NCI-H524 treated with DMSO at 0.1 percent for 48 hours (cell line): Measurements from ENCODE around the gene KISS1R.
"Not testable (repeated sequence)": the region's sequence is repeated elsewhere in the genome, so short reads cannot be mapped to it uniquely, and the experiment has no call there.

Source experiments
- DNase-seq: peaks from one replicate; lab custom pipeline; 2025; lab: John Stamatoyannopoulos, UW

The KISS1R gene

DNA sequence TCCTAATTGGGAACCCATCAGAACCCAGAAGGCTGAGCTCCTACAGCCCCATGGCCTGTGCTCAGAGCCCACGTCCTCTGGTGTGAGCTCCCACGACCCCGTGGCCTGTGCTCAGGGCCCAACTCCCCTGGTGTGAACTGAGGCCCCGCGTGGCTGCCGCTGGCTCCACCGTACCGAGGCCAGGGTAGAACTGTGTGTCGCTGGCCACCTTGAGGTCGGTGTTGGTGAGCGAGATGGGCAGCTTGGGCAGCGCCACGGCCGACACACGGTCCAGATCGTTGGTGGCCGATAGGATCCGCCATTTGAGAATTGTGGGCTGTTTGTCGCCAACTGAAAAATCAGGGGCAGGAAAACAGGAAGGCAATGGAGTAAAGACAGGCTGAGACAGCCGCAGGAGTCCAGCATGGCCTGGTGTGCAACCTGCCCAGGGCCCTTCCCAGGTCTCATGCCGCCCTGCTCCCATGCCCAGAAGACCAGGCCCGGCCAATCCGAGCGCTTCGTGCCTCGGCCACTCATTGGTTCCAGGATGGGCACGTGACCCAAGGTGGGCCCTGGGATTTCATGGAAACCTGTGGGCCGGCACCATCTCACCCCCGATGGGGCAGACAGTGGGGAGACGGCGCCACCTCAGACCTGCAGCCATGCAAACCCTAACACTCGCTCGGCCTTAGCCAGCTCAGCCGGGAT is 35.6 kb upstream of the KISS1R start:
- DNase-seq, result no peak

DNA sequence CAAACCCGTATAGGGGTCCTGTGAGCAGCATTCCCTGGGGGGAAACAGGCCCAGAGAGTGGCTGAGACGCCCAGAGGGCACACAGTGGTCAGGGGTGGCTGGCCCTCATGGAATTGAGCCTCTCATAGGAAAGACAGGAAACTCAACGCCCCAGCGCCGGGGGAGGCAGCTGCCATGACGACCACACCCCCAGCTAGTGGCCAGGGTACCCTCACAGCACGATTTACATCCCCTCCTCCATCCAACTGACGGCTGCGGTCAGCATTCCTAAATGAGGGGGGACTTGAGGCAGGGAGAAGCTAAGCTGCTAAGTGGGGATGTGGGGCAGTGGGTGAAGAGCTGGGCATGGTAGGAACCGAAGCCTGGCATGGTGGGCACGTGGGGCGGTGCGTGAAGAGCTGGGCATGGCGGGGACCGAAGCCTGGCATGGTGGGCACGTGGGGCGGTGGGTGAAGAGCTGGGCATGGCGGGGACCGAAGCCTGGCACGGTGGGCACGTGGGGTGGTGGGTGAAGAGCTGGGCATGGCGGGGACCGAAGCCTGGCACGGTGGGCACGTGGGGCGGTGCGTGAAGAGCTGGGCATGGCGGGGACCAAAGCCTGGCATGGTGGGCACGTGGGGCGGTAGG is 34.1 kb upstream of the KISS1R start:
- DNase-seq, result no peak

DNA sequence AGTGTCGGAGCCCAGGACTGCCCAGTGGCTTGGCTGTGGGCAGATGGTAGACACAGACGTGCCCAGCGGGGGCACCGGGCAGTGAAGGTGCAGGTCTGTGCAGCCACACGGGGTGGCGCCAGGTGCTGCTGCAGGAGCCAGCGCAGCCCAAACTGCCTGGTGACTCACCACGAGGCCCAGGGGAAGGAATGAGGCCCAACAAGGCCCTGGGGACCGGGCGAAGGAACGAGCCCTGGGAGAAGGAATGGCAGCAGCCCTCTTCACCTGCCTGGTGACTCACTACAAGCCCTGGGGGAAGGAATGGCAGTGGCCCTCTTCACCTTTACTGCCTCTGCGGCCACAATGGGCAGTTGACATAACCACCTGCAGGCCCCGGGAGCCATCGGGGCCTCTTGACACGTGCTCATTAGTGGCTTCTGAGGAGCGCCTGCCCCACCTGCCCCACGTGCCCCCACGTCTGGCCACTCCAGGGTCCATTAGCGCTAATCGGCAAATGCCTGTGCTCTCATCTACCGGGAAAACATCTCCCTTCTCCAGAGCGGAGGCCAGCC is 33.4 kb upstream of the KISS1R start:
- no peak for DNase-seq

DNA sequence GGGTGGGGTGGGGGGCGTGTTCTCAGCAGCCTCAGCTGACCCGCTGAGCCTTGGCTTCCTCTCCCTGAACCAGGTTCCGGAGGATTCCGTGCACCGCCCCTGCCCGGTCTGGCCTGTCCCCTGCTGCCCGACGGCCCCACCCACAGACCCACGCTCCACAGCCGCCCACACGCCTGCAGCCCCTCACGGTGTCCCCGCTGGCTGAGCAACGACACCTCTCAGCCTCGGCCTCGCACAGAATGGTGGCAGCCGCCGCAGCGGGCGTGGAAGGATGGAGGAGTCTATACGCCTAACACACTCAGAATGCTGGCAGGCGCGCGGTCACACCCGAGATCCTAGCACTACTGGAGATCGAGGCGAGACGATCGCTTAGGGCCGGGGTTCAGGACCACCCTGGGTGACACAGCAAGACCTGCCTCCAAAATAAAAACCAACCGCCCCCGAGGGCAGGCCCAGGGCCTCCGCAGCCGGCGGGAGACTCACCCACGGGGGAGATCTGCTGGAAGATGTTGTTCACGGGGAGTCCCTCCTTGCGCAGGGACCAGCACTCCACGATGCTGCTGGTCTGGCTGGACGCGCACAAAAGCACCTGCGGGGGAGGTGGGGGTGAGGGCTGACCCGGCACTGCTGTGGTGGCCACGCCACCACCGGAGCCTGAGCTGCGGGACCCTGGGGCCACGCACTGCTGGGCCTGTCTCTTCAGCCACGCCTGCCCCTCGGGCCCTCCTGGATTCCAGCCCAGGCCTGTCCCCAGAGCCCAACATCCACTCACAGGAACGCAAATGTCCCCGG is 32.5 kb upstream of the KISS1R start:
- no peak for DNase-seq

DNA sequence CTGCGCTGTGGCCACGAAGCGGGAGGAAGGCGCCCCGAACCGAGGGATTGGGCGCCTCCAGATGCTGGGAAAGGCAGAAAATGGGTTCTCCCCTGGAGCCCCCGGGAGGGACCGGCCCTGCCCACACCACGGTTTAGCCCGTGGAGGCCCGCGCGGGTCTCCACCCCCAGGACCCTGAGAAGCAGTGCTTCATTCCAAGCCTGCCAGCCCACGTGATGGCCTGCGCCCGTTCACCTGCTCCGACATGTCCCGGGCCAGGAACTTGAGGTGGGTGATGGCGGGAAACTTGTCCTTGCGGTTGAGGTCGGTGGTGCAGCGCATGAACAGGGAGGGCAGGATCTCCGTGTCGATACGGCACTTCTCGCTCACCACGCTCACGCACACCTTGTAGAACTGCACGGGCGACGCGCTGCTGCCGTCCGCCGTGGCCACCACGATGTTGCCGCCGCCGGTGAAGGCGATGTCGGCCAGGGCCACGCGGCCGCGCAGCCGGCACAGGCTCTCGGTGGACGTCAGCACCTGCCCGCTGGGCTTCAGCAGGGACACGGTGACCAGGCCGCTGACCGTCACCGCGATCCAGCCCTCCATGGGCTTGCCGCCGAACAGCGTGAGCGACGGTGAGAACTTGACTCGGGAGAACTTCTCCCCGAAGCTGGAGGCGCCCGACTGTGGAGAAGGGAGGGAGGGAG is 31.5 kb upstream of the KISS1R start:
- no peak for DNase-seq

DNA sequence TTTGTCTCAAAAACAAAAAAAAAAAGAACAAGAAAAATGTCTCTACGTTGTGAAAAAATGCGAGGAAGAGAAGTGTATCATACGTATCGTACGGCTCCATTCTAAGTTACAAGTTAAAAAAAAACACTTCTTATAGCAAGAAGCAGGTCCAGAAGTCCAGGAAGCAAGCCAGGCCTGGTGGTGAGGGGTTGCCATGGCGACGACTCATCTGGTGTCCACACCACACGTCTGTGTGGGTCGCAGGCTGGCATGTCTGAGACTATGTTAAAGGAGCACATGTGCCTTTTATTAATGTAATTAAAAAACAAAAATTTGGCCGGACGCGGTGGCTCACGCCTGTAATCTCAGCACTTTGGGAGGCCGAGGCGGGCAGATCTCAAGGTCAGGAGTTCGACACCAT is 30.1 kb upstream of the KISS1R start:
- DNase-seq, result no peak

DNA sequence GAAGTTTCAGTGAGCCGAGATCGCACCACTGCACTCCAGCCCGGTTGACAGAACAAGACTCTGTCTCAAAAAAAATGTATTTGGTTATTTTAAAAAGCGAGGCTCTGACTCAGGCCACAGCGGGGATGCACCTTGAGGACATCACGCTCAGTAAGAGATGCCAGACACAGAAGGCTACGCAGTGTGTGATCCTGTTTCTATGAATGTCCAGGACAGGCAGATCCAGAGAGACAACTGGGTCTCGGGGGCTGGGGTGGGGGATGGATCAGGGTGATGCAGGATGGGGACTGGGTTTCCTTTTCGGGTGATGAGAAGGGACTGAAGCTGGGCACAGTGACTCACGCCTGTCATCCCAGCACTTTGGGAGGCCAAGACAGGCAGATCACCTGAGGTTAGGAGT is 29.5 kb upstream of the KISS1R start:
- DNase-seq, result no peak

DNA sequence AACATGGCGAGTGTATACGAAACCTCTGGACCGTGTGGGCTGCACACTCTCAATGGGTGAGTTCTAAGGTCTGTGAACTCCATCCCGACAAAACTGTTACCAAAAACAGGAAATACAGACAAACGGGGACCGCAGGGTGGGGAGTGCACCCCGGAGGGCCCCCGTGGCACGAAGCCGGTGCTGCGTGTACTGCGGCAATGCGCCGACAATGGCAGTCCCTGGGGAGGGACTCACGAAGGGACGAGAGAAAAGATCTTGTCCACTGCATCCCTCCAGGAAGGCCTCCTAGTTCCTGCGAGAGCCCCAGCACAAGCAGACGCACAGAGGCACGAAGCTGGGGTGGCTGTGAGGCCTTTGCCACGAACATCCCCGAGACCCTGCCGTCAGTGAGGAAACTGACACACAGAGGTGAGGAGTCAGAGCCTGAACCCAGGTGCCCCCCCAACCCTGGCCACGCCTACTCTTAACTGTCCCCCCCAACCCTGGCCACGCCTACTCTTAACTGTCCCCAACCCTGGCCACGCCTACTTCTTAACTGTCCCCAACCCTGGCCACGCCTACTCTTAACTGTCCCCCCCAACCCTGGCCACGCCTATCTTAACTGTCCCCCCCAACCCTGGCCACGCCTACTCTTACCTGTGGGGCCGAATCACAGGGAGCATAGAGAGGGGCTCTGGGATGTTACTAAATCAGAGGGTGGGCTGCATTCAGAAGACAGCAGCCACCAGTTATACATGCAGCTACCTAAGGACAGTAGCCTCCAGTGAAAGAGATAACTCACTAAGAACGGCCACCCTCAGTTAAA is 28.4 kb upstream of the KISS1R start:
- DNase-seq, result no peak

DNA sequence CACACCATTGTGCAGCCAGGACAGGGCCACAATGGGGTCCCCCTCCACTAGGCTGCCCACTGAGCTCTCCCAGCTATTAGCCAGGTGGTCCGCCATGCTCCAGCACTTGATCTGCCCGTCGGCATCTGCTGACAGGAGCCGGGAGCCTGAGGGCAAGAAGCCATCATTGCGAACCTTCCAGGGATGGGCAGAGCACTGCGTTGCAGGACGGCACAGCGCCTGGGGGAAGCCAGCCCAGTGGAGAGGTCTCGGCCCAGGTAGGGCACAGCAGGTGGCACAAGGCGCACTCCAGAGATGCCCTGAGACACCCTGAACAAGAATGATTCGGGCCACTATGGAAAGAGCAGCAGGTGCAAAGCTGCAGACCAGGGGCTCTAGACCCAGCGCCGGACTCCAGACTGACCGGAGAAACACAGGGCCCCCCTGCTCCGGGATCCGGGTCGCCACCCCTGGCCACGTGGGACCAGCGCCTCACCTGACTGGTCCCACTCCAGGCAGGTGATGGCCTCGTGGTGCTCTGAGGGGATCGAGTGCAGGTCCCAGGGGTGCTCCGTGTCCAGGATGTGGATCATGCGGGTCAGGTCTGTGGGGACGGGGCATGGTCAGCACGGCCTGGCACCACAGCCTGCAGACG is 27.4 kb upstream of the KISS1R start:
- DNase-seq, result no peak

DNA sequence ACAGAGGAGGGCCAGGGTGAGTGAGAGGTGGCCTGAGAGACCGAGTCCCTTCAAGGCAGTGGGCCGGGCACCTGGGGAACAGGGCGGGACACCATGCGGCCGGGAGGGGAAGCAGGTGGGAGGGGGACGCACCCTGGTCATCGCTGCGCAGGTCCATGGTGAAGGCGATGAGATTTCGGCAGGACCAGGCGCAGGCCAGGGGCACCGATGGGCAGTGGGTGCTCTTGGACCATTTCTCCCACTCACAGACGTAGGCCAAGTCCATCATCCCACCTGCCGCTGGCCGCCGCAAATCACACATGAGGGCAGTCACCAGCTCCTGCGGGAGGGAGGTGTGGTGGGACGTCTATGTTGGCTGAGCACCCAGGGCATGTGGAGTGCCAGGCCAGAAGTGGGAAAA is 26.3 kb upstream of the KISS1R start:
- DNase-seq, result no peak

DNA sequence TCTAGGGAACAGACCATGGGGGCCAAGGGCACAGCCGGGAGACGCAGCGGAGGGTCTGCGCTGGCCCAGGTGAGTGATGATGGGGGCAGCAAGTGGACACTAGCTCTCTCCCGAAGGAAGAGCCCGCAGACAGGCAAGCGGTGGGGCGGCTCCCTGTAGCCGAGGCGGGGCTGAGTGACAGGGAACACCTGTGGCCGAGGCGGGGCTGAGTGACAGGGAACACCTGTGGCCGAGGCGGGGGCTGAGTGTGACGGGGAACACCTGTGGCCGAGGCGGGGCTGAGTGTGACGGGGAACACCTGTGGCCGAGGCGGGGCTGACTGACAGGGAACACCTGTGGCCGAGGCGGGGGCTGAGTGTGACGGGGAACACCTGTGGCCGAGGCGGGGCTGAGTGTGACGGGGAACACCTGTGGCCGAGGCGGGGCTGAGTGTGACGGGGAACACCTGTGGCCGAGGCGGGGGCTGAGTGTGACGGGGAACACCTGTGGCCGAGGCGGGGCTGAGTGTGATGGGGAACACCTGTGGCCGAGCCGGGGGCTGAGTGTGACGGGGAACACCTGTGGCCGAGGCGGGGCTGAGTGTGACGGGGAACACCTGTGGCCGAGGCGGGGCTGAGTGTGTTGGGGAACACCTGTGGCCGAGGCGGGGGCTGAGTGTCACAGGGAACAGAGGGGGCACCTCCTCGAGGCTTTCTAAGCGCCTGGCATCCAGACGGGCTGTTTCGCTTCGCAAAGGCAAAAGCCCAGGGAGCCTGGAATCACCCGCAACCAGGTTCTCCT is 25.5 kb upstream of the KISS1R start:
- not testable (repeated sequence) for DNase-seq

DNA sequence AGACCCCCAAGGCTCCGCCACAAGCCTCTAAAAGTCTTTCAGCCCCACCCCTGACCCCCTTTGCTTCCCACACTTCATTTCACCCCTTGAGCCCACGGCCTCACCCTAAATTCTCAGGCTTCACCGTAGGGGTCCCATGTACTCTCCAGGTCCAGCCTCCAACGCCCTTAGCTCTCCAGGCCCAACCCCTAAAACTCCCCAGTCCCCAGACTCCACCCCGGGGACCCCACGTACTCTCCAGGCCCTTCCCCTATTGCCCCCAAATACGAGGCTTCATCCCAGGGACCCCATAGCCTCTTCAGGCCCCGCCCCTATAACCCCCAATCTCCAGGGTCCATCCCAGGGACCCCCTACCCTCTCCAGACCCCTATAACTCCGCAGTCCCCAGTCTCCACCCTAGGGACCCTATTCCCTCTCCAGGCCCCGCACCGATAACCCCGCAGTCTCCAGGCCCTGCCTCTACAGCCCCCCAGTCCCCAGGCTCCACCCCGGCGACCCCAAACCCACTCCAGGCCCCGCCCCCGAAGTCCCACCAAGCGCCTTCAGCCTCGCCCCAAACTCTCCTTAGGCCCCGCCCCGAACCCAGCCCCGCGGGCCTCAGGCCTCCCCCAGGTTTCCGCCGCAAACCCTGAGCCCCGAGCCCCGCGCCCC is 24.8 kb upstream of the KISS1R start:
- DNase-seq, result no peak

DNA sequence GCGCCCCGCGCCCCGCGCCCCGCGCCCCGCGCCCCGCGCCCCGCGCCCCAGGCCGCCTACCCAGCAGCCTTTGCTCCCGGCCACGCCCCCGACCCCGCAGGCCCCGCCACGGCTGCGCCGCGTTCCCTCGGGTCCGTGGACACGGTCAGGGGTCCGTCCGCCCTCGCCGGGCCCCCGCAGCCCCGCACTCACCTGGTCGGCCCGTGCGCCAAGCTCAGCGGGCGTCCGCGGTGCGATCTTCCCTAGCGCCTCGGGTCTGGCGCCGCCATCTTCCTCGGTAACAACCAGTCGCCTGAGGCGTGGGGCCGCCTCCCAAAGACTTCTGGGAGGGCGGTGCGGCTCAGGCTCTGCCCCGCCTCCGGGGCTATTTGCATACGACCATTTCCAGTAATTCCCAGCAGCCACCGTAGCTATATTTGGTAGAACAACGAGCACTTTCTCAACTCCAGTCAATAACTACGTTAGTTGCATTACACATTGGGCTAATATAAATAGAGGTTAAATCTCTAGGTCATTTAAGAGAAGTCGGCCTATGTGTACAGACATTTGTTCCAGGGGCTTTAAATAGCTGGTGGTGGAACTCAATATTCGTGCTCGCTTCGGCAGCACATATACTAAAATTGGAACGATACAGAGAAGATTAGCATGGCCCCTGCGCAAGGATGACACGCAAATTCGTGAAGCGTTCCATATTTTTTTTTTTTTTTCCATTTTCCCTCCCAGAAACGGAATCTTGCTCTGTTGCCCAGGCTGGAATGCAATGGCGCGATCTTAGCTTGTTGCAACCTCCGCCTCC is 24.0 kb upstream of the KISS1R start, which contains the start of the genes MED16 and RNU6-9:
TSS of gene MED16 (minus strand) at position 294 of the 796 bp plus-strand sequence. CDS start 2,056 bp downstream, outside the sequence.
TSS of gene RNU6-9 (plus strand) at position 591 of the 796 bp plus-strand sequence.
- peak; percentile 69 for DNase-seq

DNA sequence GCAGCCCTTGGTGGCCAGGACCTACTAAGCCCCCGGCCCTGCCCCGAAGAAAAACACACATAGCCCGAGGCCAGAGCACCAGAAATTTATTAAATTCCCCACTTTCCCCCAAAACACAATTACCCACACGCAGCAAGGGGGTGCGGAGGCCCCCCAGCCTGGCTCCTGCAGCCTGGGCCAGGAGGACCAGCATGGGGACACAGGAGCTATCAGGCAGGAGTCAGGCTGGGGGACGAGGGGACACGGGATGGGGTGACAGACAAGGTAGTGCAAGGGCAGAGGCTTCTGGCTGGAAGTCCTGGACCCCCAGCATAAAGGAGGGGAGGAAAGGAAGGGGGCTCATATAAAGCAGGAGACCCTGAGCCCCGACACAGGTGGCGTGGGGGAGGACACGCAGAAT is 20.7 kb upstream of the KISS1R start:
- no peak for DNase-seq

DNA sequence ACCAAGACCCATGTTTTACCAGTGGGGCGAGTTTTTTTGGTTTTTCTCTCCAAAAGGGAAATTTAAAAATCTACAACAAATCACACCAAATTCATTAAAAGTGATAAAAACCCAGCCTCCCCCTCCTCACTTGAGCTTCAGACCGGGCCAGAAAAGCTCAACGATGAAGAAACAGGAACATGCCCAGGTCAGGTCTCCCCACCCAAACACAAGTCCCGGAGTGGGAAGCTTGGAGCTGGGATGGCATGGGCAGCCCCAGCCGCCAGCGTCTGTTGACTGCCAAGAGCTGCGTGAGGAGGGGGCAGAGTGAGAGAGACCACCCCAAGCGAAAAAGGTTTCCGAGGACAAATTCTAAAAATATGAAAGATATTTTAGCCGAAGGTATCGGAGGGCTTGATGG is 20.1 kb upstream of the KISS1R start:
- no peak for DNase-seq

DNA sequence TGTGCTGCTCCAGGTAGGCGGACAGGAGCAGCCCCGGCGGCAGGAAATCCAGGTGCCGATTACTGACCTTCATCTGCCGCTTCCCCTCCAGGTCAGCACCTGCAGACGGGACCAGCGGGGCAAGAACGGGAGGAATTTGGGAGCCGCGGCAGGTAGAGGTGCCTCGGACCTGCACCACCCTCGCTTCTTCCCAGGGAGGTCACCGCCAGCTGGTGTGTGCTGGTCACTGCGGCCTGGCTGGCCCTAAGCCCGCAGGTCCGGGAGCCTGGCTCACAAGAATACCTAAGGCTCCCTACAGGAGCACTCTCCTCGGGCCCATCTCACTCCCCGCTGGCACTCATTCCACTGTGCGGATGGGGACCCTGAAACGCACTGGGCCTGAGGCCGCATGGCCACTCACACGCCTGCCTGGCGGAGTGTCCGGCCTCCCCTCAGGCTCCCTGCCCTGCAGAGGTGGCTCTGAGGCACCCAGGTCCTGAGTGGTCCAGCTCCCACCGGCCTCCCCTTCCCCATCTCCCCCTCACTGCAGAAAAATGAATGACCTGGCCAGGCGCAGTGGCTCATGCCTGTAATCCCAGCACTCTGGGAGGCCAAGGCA is 19.6 kb upstream of the KISS1R start:
- no peak for DNase-seq

DNA sequence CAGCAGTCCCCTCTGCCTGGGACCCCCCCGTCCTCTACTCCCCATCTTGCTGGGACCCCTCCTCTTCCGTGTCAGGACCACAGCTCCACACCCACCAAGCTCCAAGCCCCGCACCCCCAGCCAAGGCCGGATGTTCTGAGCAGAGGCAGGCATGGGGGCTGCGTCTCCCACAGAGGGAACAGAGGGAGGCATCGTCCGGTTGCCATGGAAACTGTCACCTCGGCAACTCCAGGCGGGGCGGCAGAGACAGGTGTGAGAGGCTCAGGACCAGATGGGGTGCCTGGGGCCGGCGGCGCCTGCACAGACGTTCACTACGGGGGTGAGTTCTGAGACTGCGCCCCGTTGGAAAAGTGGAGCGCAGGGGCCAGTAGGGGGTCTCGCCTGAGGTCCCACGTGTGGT is 18.5 kb upstream of the KISS1R start:
- DNase-seq, result peak; percentile 54
